HG02610 (cell line): Measurements from ENCODE around the gene KLKB1.

ENCODE experiments used
- ATAC-seq: cut with Tn5 transposase; IDR thresholded peaks from one replicate; pipeline ENCODE4 v1.9.1; 2021; ENCODE audit warnings: mild to moderate bottlenecking, moderate library complexity; ENCODE audit not compliant: unreplicated experiment

Gene KLKB1

DNA sequence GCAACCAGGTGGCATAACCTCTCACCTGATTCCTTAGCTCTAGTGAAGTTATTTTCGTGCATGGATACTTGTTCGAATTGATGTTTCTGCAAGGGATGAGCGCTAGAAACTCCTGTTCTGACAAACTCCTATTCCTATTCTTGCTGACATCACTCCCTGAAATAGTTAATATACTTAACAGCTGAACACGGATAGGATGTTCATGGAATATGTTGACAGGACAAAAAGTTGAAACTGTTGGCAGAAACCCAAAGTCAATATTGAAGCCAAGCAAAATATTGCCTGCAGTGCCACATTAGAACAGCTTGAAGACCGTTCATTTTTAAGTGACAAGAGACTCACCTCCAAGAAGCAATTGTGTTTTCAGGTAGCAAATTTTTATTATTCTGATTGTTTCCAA, at the start of gene KLKB1:
TSS of gene KLKB1 (plus strand) at position 287 of the 400 bp plus-strand sequence. CDS start 689 bp downstream, outside the sequence.
- no peak for ATAC-seq

DNA sequence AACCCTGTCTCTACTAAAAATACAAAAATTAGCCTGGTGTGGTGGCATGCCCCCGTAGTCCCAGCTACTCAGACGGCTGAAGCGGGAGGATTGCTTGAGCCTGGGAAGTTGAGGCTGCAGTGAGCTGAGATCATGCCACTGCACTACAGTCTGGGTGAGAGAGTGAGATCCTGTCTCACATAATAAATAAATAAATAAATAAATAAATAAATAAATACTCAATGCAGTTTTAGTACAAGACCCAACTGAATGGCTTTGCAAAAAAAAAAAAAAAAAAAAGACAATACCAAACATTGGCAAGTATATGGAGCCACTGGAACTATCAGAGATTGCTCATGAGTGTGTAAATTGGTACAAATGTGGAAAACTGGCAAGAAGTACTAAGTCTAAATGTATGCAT, 39.2 kb upstream of the KLKB1 start:
- ATAC-seq, result no peak

DNA sequence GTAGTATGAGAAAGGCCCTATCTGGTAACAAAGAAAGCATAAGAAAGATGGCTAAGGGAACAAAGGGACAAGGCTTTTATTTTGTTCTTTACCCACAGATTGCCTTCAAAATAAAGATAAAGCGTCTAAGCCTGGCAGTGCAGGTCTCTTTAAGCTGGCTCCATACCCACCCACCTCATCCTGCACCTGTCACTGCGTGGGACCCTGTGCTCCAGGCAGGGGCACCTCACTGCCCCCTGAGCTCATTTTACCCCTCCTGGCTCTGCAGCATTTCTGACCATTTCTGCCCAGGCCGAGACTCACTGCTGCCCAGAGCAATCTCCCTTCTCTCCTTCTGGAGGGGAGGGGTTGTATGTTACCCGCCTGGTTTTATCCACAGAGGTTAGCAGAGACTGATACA, 37.7 kb upstream of the KLKB1 start:
- ATAC-seq, result no peak

DNA sequence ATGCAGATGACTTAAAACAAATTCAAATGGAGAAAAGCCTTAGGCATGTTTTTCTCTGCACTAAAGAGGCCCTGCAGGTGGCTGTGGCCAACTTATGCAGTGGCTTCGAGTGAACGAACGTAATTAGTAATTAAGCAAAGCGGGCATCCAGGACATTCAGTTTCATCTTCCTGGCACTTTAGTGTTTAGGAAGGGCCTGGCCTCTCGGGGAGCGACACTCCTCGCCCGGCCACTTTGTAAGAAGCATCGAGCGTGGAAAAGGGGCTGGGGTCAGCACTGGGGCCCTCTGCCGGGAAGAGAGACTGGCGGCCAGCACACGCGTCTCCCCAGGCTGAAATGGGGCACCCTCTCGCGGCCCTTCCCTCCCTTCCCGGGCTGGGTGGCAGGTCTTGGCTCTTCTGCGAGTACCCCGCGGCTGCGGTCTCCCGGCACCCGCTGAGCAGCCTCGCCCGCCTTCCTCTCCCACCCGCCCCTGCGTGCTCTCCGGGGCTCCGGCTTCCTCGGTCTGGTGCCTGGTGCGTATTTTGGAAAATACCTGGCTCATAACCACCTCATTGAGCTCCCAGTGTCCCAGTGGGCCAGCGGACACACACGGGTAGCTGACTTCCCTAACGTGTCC, 36.6 kb upstream of the KLKB1 start:
- ATAC-seq, result peak; percentile 28

DNA sequence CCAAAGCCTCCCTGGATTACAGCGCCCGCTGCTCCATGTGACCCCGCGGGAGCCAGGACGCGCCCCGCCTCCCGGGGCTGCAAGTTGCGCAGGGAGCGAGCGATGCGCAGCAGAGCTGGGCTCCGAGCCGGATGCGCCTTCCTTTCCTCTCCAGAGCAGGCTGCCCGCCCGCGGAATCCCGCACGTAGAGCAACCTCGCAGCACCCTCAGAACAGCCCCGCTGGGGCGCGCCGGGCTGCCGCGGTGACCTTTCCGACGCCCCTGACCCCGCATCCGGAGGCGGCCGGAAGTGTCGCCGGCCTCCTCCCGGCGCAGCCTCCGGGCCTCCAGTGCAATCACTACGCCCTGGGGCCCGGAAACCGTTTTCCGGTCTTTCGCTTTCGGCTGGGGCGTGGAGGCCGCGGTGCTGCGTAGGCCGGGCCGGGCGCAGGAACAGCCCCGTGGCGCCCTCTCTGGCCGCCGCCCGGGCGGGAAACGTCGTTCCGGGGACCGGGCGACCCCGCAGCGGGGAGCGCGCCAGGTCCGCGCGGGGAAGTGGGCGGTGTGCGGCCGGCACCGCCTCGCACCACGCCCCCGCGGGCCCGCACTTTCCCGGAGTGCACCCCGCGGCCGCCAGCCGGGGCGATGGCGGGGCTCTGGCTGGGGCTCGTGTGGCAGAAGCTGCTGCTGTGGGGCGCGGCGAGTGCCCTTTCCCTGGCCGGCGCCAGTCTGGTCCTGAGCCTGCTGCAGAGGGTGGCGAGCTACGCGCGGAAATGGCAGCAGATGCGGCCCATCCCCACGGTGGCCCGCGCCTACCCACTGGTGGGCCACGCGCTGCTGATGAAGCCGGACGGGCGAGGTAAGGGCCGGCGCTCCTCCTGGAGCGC, 35.9 kb upstream of the KLKB1 start, which contains the start of gene CYP4V2:
TSS of gene CYP4V2 (plus strand) at position 368 of the 866 bp plus-strand sequence. CDS start at position 625, 257 bp downstream.
- ATAC-seq, result peak; percentile 90

DNA sequence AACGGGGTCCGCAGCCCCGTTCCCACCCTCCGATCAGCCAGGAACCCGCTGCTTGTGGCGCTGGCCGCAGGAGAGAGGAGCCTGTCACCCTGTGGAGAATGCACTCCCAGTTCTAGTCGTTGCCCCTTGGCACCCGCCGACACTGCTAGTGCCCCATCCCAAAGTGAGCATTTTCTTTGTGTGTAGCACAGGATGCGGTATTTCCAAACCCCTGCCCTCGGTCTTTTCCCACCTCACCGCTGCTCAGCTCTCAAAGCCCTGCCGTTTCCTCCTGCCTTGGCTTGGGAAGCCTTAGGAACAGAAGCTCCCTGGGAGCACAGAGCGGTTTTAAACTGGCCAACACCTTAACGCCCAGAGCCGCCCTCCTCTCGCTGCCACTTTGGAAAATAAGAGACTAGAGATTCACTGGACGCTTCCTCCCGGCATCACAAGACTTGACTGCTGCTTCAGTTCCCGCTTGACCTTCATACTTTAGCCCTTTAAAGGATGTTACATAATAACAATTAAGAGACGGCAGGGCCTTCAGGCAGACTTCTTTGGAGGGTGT, 35.2 kb upstream of the KLKB1 start:
- peak; percentile 13 for ATAC-seq

DNA sequence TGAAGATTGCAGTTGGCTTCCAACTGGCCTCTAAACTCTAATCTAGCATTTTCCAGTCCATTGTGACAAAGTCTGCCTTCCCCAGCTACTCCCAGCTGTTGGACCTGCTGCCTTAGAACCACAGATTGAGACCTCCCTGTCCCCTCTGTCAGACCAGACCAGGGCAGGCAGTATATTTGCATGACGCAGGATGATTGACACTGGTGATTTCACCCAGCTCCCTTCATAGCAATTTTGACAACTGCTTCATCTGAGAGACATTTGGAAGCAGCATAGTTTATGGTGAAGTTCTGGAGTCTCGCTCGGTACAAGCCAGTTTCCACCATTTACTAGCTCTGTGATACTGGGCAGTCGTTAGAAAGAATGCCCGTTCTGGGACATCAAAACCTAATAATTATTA, 33.5 kb upstream of the KLKB1 start:
- ATAC-seq, result no peak

DNA sequence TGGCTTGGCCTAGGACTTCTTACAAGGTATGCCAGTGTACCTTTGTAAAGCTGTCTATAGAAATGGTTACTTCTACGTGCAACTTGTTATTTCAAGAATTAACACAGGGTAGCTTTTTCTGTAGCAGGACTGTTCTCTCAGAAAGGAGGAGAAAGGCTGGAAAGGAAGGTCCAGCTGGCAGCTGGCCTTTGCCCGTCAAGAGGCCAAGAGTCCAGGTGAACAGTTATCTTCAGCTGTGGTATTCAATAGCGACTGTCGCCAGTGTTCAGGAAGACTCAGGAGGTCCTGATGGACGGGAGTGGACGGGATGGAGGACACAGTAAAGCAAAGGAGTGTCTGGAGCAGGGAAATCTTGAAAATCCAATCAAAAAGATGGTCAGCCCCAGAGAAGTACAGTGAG, 31.2 kb upstream of the KLKB1 start:
- no peak for ATAC-seq

DNA sequence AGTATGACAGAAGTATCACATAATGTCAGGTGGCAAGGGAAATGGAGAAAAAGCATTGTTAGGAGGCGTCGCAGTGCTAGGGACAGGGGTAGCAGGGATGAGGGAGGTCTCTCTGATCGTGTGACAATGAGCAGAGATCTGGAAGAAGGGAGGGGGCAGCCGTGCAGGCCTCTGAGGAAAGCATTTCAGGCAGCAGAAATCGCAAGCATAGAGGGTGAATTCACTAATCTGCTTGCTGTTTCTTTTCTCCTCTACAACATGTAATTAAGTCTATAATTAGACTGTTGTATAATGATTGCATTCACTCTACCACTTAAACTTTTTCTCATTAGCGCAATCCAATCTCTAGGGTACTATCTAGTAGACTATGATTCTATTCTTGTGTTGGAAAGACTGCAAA, 26.8 kb upstream of the KLKB1 start:
- ATAC-seq, result no peak

DNA sequence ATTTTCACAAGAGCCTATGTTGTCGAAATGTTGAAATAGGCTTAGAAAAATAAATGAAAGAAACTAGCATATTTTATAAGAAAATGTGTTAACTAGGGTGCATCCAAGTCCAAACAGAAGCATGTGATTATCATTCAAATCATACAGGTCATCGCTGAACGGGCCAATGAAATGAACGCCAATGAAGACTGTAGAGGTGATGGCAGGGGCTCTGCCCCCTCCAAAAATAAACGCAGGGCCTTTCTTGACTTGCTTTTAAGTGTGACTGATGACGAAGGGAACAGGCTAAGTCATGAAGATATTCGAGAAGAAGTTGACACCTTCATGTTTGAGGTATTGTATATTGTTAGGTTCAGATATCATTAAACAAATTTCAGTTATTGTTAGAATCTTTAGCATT, 26.3 kb upstream of the KLKB1 start:
- ATAC-seq, result no peak

DNA sequence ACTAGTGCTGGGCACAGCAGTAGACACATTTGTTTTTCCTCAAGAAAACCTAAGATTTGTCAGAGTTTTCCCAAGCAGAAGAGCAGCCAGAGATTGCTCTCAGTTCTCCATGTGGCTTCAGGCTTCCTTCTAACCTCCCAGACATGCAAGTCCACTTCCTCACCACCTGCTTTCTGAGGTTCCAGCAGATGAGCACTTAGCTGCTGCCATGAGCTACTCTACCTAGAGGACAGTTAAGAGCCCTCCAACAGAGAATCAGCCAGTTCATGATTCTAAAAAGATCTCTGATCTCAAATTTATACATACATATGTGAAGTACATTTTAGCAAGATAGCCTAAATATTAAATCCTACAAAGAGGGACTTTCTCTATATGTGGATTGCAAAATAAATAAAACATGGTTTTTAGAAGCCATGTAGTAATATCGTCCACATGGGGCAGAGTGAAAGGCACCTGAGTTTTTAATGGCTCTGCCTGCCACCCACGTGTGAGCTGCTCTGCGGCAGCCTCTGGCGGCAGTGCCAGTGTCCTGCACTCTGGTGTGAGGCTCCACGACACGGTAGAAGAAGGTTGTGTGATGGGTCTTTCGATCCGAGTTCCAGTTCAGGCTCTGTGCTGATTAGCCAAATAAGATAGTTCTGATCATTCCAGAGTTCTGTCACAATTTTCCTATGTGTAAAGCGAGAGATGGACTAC, 25.6 kb upstream of the KLKB1 start:
- ATAC-seq, result peak; percentile 94

DNA sequence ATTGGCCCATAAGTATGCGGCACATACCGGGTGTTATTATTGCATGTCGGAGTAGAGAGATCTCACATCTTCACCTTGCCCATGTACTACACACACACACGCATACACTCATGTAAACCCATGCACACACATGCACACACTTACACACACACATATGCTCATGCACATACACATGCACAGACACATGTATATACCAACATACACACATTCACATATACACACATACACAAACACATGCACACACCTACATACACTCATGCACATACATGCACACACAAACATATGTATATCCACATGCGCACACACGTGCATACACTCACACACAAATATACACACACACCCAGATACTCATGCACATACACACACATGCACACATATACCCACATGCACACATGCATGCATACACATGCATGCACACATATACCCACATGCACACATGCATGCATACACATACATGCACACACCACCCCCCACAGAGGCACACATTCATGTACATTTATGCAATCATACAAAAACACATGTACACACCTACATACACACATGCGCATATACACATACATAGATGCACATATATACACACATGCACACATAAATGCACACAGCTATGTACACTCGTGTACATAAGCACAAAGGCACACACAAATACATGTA, 24.7 kb upstream of the KLKB1 start:
- no peak for ATAC-seq

DNA sequence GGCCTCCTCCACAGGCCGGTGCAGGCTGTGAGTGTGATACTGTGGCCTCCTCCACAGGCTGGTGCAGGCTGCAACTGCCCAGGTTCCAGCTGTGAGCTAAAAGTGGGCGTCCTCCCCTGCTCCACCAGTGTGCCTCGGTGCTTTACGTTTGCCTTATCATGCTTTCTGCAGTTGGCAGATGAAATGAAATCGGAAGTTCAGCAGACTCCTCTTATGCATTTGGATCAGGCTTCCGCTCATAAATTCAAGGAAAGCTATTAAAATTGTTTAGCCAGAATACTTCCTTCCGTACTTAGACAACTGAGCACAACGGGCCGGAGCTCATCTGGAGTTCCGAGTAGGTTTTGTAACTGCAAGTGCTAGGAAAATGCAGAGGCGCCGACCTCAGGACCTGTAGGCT, 23.9 kb upstream of the KLKB1 start:
- no peak for ATAC-seq

DNA sequence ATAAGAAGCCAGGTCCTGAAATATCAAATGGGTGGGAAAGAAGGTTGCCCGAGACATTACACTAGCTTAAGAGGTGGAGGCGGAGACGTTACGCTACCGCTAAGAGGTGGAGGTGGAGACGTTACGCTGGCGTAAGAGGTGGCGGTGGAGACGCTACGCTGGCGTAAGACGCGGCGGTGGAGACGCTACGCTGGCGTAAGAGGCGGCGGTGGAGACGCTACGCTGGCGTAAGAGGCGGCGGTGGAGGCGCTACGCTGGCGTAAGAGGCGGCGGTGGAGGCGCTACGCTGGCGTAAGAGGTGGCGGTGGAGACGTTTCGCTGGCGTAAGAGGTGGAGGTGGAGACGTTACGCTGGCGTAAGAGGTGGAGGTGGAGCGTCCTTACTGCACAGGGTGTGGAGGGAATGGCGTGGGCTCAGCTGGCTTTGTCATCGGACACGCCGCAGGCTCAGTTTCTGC, 23.2 kb upstream of the KLKB1 start:
- no peak for ATAC-seq

DNA sequence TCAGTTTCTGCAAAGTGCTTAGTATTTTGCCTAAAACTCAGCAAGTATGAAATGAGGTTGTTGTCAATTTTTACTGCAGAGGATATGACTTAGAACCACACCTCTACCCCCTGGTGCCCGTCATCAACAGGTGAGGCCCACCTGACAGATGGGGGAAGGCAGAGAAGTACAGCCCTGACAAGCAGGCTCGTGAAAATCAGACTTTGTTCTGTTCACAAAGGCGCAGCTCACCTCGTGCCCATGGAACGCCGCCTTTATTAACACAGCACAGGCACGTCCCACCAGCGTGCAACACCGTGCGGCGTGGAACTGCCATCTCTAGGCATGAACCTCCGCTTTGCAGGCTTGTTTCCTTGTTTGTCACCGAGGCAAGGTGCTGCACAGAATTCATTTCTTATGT, 22.6 kb upstream of the KLKB1 start:
- no peak for ATAC-seq

DNA sequence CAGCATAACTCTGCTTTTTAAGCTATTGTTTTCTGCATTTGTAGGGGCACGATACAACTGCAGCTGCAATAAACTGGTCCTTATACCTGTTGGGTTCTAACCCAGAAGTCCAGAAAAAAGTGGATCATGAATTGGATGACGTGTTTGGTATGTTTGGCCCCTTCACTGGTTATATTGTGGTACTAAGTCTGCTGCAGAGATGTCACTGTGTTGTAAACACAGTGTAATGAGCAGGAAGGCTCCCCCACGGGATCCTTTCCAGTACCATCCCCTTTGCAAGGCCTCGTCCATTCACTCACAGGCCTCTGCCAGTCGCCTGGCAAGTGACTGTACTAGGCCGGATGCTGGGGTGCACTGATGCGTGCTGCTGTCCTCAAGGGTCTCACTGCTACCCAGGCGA, 22.2 kb upstream of the KLKB1 start:
- ATAC-seq, result no peak

DNA sequence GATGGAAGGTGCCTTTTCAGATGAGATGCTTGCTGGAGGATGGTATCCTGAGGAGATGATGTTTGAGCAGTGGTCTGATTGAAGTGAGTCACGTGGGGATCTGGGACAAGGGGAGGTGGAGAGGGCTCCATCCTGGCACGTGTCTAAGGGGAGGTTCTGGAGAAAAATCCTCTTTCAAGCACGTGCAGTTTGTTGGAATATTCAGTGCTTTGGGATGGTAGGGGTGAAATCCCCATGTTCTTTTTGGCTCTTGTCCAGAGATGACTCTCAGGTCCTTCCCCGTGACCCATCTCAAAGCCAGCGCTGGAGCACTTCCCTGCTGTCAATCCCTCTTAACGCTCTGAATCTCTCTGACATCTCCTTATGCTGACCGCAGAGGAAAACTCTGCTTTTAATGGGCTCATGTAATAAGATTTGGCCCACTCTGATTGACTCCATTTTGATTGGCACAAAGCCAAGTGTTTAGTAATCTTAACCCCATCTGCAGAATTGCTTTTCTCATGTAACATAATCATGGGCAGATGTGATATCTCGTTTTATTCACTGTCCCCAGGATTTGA, 10.8 kb upstream of the KLKB1 start:
- ATAC-seq, result no peak

DNA sequence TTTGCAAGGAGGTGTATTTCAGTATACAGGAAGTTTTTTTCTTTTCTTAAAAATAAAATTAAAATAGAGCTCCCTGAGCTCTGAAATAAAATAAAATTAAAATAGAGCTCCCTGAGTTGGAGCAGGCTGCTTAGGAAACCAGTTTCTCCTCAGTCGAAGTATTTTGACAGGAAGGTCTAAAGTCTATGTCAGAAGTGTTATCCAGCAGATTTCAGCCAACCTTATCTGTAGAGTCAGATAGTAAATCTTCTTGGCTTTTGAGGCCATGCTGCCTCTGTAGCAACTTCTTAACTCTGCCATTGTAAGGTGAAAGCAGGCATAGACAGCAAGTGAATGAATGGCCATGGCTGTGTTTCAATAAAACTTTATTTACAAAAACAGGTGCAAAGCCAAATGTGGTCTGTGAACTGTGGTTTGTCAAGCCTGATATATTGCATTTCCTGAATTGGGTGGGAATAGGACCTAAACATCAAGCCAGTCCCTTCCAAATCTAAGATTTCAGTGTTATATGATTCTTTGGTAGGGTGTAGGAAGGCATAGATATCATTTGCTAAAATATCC, 9.5 kb upstream of the KLKB1 start:
- no peak for ATAC-seq

DNA sequence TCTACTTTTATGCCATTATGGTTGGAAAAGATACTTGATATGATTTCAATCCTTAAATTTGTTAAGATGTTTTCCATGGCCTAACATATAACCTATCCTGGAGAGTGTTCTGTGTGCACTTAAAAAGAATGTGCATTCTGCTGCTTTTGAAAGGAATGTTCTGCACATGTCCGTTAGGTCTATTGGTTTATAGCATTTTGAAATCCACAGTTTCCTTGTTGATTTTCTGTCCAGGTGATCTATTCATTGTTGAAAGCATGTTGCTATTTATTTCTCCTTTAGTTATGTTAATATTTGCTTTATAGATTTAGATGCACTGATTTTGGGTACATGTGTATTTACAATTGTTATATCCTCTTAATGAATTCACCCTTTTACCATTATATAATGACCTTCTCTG, 5.7 kb upstream of the KLKB1 start:
- no peak for ATAC-seq

DNA sequence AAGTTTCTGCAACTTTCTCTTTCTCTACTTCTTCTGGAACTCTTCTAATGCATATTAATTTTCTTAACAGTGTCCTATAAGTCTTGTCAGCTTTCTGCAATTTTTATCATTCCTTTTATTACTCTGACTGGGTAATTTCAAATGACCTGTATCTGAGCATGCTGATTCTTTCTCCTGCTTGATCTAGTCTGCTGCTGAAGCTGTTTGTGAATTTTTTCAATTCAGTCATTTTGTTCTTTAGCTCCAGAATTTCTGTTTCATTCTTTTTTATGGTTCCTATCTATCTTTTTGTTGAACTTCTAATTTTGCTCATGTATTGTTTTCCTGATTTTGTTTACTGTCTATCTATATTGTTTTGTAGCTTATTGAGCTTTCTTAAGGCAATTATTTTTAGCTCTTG, 1.5 kb upstream of the KLKB1 start:
- no peak for ATAC-seq
